GM10266 (cell line): Measurements from ENCODE around the gene SCAPER.
"Not testable (repeated sequence)": the region's sequence is repeated elsewhere in the genome, so short reads cannot be mapped to it uniquely, and the experiment has no call there.

Source experiments
- DNase-seq: peaks from one replicate; pipeline ENCODE4 v3.0.0; 2012; ENCODE audit errors: extremely low spot score
- TF ChIP-seq, protein P1 (sequence below): IDR thresholded peaks from 2 replicates; pipeline ENCODE4 v1.5.1; 2012; ENCODE audit warnings: mild to moderate bottlenecking, low read depth; ENCODE audit not compliant: control insufficient read depth, insufficient read depth; ENCODE audit errors: missing control alignments

The SCAPER gene

DNA sequence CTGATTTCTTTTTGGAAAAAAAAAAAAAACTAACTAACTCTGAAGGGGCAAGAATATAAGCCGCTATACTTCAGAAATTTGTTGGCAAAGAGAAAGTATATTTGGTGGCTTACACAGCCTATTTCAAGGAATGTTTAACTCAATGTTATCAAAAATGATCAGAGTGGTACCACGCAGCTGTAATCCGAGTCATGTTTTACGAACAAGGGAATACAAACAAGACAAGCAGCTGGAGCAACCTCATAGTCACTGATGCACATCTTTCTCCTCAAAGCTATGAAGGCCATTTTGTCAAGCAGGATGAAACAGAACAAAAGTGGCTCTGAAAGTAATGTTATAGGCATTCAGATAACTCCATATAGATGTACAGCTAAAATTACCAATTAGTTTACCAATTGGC is 81.2 kb downstream of the SCAPER start:
- TF ChIP-seq, protein P1, sequence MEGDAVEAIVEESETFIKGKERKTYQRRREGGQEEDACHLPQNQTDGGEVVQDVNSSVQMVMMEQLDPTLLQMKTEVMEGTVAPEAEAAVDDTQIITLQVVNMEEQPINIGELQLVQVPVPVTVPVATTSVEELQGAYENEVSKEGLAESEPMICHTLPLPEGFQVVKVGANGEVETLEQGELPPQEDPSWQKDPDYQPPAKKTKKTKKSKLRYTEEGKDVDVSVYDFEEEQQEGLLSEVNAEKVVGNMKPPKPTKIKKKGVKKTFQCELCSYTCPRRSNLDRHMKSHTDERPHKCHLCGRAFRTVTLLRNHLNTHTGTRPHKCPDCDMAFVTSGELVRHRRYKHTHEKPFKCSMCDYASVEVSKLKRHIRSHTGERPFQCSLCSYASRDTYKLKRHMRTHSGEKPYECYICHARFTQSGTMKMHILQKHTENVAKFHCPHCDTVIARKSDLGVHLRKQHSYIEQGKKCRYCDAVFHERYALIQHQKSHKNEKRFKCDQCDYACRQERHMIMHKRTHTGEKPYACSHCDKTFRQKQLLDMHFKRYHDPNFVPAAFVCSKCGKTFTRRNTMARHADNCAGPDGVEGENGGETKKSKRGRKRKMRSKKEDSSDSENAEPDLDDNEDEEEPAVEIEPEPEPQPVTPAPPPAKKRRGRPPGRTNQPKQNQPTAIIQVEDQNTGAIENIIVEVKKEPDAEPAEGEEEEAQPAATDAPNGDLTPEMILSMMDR, result no peak
- DNase-seq, result no peak

DNA sequence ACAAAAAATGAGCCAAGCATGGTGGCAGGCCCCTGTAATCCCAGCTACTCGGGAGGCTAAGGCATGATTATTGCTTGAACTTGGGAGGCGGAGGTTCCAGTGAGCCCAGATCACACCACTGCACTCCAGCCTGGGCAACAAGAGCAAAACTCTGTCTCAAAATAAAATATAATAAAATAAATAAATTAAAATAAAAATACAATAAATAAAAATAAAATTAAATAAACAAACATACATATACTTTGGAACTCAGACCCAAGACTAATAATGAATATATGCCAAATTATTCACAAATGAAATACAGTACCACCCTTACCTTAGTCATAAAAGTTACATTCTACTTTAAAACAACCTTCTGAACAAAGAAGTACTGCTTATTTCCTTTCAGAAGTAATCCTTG is 81.8 kb downstream of the SCAPER start:
- TF ChIP-seq, protein P1, result no peak
- no peak for DNase-seq

DNA sequence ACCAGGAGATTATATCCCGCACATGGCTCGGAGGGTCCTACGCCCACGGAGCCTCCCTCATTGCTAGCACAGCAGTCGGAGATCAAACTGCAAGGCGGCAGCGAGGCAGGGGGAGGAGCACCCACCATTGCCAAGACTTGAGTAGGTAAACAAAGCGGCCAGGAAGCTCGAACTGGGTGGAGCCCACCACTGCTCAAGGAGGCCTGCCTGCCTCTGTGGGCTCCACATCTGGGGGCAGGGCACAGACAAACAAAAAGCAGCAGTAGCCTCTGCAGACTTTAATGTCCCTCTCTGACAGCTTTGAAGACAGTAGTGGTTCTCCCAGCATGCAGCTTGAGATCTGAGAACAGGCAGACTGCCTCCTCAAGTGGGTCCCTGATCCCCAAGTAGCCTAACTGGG is 86.2 kb downstream of the SCAPER start:
- DNase-seq, result not testable (repeated sequence)

DNA sequence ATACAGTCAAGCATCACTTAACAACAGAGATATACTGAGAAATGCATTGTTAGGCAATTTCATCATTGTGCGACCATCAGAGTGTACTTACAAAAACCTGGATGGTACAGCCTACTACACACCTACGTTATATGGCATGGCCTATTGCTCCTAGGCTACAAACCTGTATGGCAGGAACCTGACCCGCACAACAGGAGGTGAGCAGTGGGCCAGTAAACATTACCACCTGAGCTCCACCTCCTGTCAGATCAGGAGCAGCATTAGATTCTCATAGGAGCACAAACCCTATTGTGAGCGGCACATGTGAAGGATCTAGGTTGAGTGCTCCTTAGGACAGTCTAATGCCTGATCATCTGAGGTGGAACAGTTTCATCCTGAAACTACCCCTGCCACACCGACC is 89.7 kb downstream of the SCAPER start:
- TF ChIP-seq, protein P1, result no peak
- DNase-seq, result no peak

DNA sequence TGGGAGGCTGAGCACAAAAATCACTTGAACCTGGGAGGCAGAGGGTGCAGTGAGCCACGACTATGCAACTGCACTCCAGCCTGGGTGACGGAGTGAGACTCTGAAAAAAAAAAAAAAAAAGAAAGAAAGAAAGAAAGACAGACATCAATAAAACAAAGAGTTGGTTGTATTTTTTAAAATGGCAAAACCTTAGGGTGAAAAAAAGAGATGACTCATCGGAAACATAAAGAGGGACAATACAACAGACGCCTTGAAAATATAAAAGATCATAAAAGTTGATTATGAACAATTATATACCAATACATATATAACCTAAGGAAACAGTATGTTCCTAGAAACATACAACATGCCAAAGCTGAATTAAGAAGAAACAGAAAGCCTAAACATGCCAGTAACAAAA is 92.8 kb downstream of the SCAPER start:
- DNase-seq, result no peak
- TF ChIP-seq, protein P1, result no peak

DNA sequence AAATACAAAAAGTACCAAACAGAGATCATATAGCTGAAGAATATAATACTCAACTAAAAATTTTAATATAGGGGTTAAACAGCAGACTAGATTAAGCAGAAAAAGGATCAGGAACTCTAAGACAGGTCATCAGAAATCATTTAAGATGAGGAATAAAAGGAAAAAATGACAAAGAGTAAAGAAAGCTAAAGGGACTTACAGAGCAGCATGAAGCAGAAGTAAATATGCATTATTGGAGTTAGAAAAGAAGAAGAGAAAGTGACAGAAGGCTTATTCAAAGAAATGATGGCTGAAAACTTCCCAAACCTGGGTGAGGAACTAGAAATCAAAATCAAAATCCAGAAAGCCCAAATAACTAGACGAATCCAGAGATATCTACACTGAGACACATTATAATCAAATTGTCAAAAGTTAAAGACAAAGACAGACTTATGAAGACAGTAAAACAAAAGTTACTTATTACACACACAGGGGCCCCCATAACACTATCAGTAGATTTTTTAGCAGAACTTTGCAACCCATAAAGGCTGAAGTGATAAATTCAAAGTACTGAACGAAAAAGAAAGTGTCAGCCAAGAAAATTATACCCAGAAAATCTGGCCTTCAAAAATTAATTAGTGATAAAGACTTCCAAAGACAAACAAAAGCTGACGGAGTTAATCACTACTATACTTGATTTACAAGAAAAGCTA is 95.6 kb downstream of the SCAPER start:
- TF ChIP-seq, protein P1, result no peak
- no peak for DNase-seq

DNA sequence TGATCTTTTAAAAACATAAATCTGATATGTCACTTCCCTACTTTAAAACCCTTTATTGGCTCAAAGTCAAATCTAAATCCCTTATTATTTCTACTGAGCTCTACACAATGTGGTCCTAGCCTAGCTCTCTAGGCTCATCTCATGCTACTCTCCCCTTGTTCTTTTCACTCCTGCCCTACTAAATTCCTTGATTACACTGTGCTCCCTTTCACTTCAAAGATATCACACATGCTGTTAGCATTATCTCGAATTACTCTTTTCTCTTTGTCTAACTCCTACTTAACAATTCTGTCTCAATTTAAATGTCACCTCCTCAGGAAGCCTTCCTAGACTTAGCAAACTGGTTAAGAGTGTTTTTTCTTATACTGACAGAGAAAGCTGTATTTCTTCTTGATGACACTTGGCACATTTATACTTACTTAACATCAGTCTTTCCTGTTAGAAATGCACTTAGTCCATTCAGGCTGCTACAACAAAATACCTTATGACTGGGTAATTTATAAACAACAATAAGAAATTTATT is 102.0 kb downstream of the SCAPER start:
- no peak for DNase-seq
- TF ChIP-seq, protein P1, result no peak

DNA sequence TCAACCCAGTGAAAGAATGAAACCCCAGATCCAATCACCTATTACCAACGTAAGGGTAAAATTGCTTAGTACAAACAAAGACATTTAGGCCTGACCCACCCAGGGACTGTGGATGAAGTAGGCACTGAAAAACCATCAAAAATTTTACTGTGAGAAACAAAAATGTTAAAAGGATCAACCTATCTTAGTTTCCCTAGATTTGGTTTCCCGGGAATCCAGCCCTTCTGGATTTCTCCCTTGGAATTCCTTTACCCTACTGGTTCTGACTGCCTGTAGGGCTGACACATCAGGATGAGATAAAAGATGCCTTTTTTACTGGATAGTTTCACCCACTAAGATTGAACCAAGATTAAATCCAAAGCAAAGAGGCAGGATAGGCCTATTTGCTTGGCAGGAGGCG is 102.7 kb downstream of the SCAPER start:
- no peak for DNase-seq
- TF ChIP-seq, protein P1, result no peak
